Liver (tissue), 9 donors: ENCODE results near the gene CRMP1. TPM values are rescaled to one million over a fixed set of nuclear protein-coding genes. Genes with fewer than 3 reads are reported as not detected.

Source experiments
- DNase-seq: peaks from one replicate; pipeline ENCODE4 v3.0.0-alpha.2; 2017; ENCODE audit warnings: low spot score
- H3K27ac ChIP-seq, 2 donors: one replicate each; pipeline ENCODE4 v1.7.0; 2013; ENCODE audit warnings: inconsistent platforms in 2 of 2, low read length in 2 of 2, control low read depth in 1 of 2, low read depth in 1 of 2, mild to moderate bottlenecking in 1 of 2
- H3K27me3 ChIP-seq, 4 donors: one replicate each; pipeline versions ENCODE4 v1.6.1 to v1.7.0; 2013; ENCODE audit warnings: low read length in 3 of 4, inconsistent platforms in 1 of 4, mild to moderate bottlenecking in 1 of 4, moderate library complexity in 1 of 4; ENCODE audit not compliant: control insufficient read depth in 4 of 4, insufficient read depth in 4 of 4
- H3K36me3 ChIP-seq, 4 donors: one replicate each; pipeline versions ENCODE4 v1.6.1 to v1.7.0; 2013; ENCODE audit warnings: low read length in 3 of 4, mild to moderate bottlenecking in 3 of 4, low read depth in 1 of 4, moderate library complexity in 1 of 4; ENCODE audit not compliant: control insufficient read depth in 4 of 4, insufficient read depth in 3 of 4
- H3K4me1 ChIP-seq, 4 donors: one replicate each; pipeline versions ENCODE4 v1.6.1 to v1.7.0; 2013; ENCODE audit warnings: low read length in 3 of 4, mild to moderate bottlenecking in 3 of 4, moderate library complexity in 1 of 4; ENCODE audit not compliant: control insufficient read depth in 4 of 4, insufficient read depth in 4 of 4
- H3K4me3 ChIP-seq, 3 donors: one replicate each; pipeline versions ENCODE4 v1.6.1 to v1.7.0; 2013; ENCODE audit warnings: low read length in 3 of 3, control low read depth in 1 of 3, low read depth in 1 of 3, mild to moderate bottlenecking in 1 of 3
- H3K9ac ChIP-seq, 2 donors: one replicate each; pipeline ENCODE4 v1.7.0; 2013; ENCODE audit warnings: low read length in 2 of 2, mild to moderate bottlenecking in 2 of 2, moderate library complexity in 2 of 2, control low read depth in 1 of 2, low read depth in 1 of 2
- H3K9me3 ChIP-seq, 4 donors: one replicate each; pipeline versions ENCODE4 v1.6.1 to v1.7.0; 2013; ENCODE audit warnings: low read length in 3 of 4; ENCODE audit not compliant: control insufficient read depth in 4 of 4
- EGR1 ChIP-seq, 2 donors: IDR thresholded peaks; 2 replicates each; pipeline ENCODE4 v1.6.1; 2016 to 2018; ENCODE audit warnings: antibody characterized with exemption in 2 of 2, low read depth in 2 of 2
- GABPA ChIP-seq, 2 donors: IDR thresholded peaks in 1 of 2; conservative IDR thresholded peaks in 1 of 2; 2 replicates each; pipeline ENCODE4 v1.6.1; 2016; ENCODE audit warnings: antibody characterized with exemption in 2 of 2, mild to moderate bottlenecking in 1 of 2, moderate library complexity in 1 of 2
- HNF4A ChIP-seq, 2 donors: conservative IDR thresholded peaks; 2 replicates each; pipeline ENCODE4 v1.6.1; 2016; ENCODE audit warnings: antibody characterized with exemption in 2 of 2, mild to moderate bottlenecking in 2 of 2
- HNF4G ChIP-seq: IDR thresholded peaks from 2 replicates; pipeline ENCODE4 v1.6.1; 2016; ENCODE audit warnings: antibody characterized with exemption
- JUND ChIP-seq, 2 donors: IDR thresholded peaks; 2 replicates each; pipeline ENCODE4 v1.6.1; 2016; ENCODE audit warnings: antibody characterized with exemption in 2 of 2
- MAX ChIP-seq: IDR thresholded peaks from 2 replicates; pipeline ENCODE4 v1.6.1; 2016; ENCODE audit warnings: antibody characterized with exemption
- NR2F2 ChIP-seq: IDR thresholded peaks from 2 replicates; pipeline ENCODE4 v1.6.1; 2016; ENCODE audit warnings: antibody characterized with exemption
- RAD21 ChIP-seq, 2 donors: IDR thresholded peaks; 2 replicates each; pipeline ENCODE4 v1.6.1; 2016; ENCODE audit warnings: antibody characterized with exemption in 2 of 2, mild to moderate bottlenecking in 2 of 2
- REST ChIP-seq: IDR thresholded peaks from 2 replicates; pipeline ENCODE4 v1.6.1; 2016; ENCODE audit warnings: antibody characterized with exemption, mild to moderate bottlenecking
- SP1 ChIP-seq: IDR thresholded peaks from 2 replicates; pipeline ENCODE4 v1.6.1; 2018; ENCODE audit warnings: antibody characterized with exemption, mild to moderate bottlenecking
- TAF1 ChIP-seq: conservative IDR thresholded peaks from 2 replicates; pipeline ENCODE4 v1.6.1; 2016; ENCODE audit warnings: antibody characterized with exemption, mild to moderate bottlenecking
- YY1 ChIP-seq: IDR thresholded peaks from 2 replicates; pipeline ENCODE4 v1.6.1; 2016; ENCODE audit warnings: antibody characterized with exemption, mild to moderate bottlenecking
- ZBTB33 ChIP-seq: IDR thresholded peaks from 2 replicates; pipeline ENCODE4 v1.6.1; 2016; ENCODE audit warnings: antibody characterized with exemption
- WGBS: extraction: QIAGEN DNeasy Blood & Tissue Kit; methylation state at CpG from one replicate; pipeline ENCODE4 v1.1.7; 2013; 5-methylcytosine and 5-hydroxymethylcytosine counted together
- polyA plus RNA-seq, 2 donors: library from polyadenylated mRNA; stranded (reverse) in 1 of 2; unstranded in 1 of 2; fragments of 200-250 nt in 1 of 2; fragments of >200 nt in 1 of 2; fragmentation: Nextera tagmentation in 1 of 2; extraction: Ambion mirVana in 1 of 2; gene quantifications; one replicate each; pipeline versions ENCODE4 v1.2.1 to v1.2.3, GENCODE V29; 2013 to 2015
- total RNA-seq, 2 donors: library from RNA; depleted of rRNA; stranded (reverse); fragments of >200 nt; gene quantifications; one replicate each; pipeline ENCODE4 v1.2.3, GENCODE V29; 2014
- TF ChIP-seq, protein P1 (sequence below): IDR thresholded peaks from 2 replicates; pipeline ENCODE4 v1.6.1; 2016; ENCODE audit warnings: antibody characterized with exemption
- donor health status: healthy.
- donor health status: healthy.
- donor health status: healthy.
- donor health status: healthy.
- donor health status: healthy.

The CRMP1 gene
- total and polyA plus RNA-seq, 4 donors = 0.06 to 0.42 (median 0.12) TPM

DNA sequence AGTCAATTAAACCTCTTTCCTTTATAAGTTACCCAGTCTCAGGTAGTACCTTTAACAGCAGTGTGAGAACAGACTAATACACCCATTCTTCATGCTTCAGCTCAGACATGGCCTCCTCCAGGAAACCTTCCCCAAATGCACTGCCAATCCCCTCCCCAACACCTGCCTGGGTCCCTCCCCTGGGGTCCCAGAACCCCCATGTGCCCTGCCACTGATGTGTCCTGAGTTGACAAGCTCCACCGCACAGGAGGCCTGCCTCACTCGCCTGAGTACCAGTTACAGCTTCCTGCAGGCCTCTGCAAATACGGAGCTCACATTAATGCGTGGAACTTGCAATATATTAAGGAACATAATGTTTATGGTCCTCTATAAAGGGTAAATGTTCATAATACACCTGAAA is 34.9 kb upstream of the CRMP1 start:
- Histone ChIP-seq H3K27ac (no peak overlapping the region), H3K4me1 (no peaks in the 10 kb centered on the region), H3K9me3 (no peaks in the 10 kb centered on the region), H3K4me3 (no peak overlapping the region), H3K27me3 (no peaks in the 10 kb centered on the region), H3K9ac (no peak overlapping the region), H3K36me3 (no peaks in the 10 kb centered on the region)
- 67% methylated on average over 4 of the region's 4 CpGs for WGBS
- no peak for DNase-seq
- TF ChIP-seq EGR1 (IDR thresholded peaks at IDR 0.05; ENCODE audit: low read depth in 2 of 2) (no peak), REST (no peak), RAD21 (IDR thresholded peaks at IDR 0.05) (no peak), NR2F2 (no peak), SP1 (no peak), GABPA (IDR thresholded peaks at IDR 0.05 in 1 of 2, conservative IDR thresholded peaks at IDR 0.05 in 1 of 2) (no peak), YY1 (no peak), HNF4G (no peak), ZBTB33 (no peak), HNF4A (conservative IDR thresholded peaks at IDR 0.05) (no peak)
- TF ChIP-seq, protein P1, sequence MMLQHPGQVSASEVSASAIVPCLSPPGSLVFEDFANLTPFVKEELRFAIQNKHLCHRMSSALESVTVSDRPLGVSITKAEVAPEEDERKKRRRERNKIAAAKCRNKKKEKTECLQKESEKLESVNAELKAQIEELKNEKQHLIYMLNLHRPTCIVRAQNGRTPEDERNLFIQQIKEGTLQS = no peak

DNA sequence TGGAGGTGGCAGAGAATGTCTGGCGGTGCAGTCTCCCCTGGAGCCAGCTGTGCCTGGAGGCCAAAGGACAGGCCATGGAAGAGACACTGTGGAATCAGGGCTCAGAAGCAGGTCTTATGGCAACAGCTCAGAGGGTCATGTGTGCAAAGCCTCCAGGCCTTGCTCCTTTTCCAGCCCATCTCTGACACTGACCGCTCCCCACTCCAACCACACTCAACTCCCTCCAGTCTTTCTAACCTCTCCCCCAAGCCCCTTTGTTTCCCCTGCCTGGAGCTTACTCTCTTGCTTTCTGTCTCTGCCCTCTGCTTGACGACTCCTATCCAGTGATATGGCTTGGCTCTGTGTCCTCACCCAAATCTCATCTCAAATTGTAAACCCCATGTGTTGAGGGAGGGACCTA is 34.2 kb upstream of the CRMP1 start:
- TF ChIP-seq TAF1 = no peak
- no peak for TF ChIP-seq EGR1 (IDR thresholded peaks at IDR 0.05; ENCODE audit: low read depth in 2 of 2)
- no peak for TF ChIP-seq ZBTB33
- TF ChIP-seq MAX = no peak
- TF ChIP-seq REST = no peak
- no peak for TF ChIP-seq JUND (IDR thresholded peaks at IDR 0.05)
- no peak for TF ChIP-seq SP1
- TF ChIP-seq, protein P1 = no peak
- no peak for DNase-seq

More for the DNA sequence above, 34.2 kb upstream of the CRMP1 start:
- Histone ChIP-seq H3K27me3 (peaks cover 0 to 1% (median 0%) of the 10 kb centered on the region in 4 donors), H3K9ac (no peak overlapping the region), H3K27ac (no peak overlapping the region), H3K9me3 (no peaks in the 10 kb centered on the region), H3K36me3 (no peaks in the 10 kb centered on the region), H3K4me1 (no peaks in the 10 kb centered on the region), H3K4me3 (no peak overlapping the region)
- 85% methylated on average over 3 of the region's 3 CpGs for WGBS
